GM12872 (cell line): ENCODE measurements around the gene SMIM1.

ENCODE experiments used
- CTCF ChIP-seq: IDR thresholded peaks from 3 replicates; pipeline ENCODE4 v1.5.1; 2011; ENCODE audit warnings: low read depth, mild to moderate bottlenecking, low read length, moderate library complexity; ENCODE audit not compliant: insufficient read depth

Gene SMIM1

GRCh38 chr1:3788756-3789420 lies 16.3 kb downstream of the SMIM1 start:
- TF ChIP-seq CTCF = no peak

GRCh38 chr1:3789421-3790300 lies 17.1 kb downstream of the SMIM1 start:
- TF ChIP-seq CTCF = no peak

- TF ChIP-seq CTCF = no peak
Measured at GRCh38 chr1:3790500-3790923, 18.0 kb downstream of the SMIM1 start.

- TF ChIP-seq CTCF = no peak
Measured at GRCh38 chr1:3790952-3791351, 18.4 kb downstream of the SMIM1 start.

- TF ChIP-seq CTCF = no peak
Measured at GRCh38 chr1:3795453-3796214, 23.1 kb downstream of the SMIM1 start.

- no peak for TF ChIP-seq CTCF
Measured at GRCh38 chr1:3796215-3797061, 23.9 kb downstream of the SMIM1 start, which contains the start of gene LRRC47. Gene LRRC47, minus strand, starts transcription at chr1:3796498. Its CDS starts 22 bp downstream, at chr1:3796476.
